NB4 (cell line): ENCODE measurements around the gene DCLK1.

ENCODE experiments used
- CTCF ChIP-seq: IDR thresholded peaks from one replicate; pipeline ENCODE4 v1.5.1; 2012; ENCODE audit warnings: low read depth, low read length
- POLR2A ChIP-seq: IDR thresholded peaks from 2 replicates; pipeline ENCODE4 v1.6.1; 2011; ENCODE audit warnings: mild to moderate bottlenecking; ENCODE audit not compliant: insufficient read length; ENCODE audit errors: extremely low read depth

GRCh38 chr13:36072152-36072935 lies 58.8 kb downstream of the DCLK1 start:
- TF ChIP-seq POLR2A (no peak), CTCF (no peak)
